Skin of body (tissue), 2 donors: ENCODE measurements around the gene LEF1. TPM values are rescaled to one million over a fixed set of nuclear protein-coding genes. Genes with fewer than 3 reads are reported as not detected.

Source experiments
- DNase-seq: peaks from one replicate; lab custom pipeline; 2025; lab: John Stamatoyannopoulos, UW
- total RNA-seq: library from RNA; depleted of rRNA; stranded (reverse); fragments of >200 nt; gene quantifications from one replicate; pipeline ENCODE4 v1.2.3, GENCODE V29; 2014

The LEF1 gene
- total RNA-seq, 1 donor from 2014 or later = 38.1 TPM

DNA sequence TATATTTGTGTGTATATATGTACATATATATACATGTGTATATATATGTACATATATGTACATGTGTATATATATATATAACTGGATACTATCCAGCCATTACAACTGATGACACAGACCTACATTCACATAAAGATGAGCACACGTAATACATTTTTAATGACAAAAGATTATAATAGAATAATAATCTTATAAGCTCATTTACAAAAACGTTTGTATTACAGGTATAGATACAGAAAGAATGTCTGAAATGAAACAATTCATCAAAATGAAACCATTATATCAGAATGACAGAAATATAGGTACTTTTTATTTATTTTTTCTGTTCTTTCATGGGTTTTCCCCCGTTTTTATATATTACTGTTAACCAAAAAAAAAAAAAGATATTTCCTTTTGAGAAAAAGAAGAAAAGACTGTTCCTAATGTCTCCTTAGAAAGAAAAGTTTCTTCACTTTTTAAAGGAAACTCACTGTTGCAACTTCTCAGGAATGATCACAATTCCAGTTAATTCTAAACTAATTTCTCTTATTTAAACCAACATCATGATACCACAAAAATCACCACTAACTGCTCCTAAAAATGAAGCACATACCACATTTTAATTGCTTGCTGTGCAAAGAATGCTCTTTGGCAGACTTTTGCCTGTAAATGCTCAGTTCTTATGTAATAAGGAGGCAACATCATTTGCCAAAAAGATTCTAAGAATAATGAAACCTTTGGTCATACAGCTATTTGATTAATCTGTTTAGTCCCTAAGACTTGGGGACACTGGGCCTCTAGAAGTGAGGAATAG is 18.9 kb downstream of the LEF1 start:
- peak; percentile 18 for DNase-seq

DNA sequence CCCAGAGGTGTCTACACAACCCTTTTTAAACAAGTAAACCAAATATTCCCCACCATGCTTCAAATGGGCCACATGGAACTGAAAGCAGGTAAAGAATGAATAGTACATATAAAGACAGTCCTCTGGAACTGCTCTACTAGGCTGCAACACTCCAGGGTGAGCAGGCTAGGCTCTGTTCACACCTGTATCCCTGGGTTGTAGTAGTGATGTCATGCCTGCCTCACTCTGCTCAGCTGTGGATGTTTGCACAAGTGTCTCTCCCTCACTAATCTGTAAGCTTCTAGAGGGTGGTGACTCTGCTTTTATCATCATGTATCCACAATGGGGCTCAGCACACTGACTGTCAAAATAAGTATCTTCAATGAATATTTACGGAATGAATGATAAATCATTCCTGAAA is 20.4 kb downstream of the LEF1 start:
- DNase-seq = no peak

DNA sequence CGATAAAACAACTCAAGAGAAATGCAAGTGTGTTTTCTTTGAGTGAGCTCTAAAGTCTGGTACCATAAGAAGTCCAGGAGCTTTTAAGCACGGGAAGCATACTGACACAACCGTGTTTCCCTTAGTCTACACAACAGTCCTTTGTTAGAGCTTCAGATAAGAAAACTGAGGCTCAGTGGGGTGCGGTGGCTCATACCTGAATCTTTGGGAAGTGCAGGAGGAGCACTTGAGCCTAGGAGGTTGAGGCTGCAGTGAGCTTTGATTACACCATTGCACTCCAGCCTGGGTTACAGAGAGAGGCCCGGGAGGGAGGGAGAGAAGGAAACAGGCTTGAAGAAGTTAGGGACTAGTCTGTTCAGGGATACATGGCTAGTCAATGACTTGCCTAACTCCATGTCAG is 21.9 kb downstream of the LEF1 start:
- DNase-seq = no peak

DNA sequence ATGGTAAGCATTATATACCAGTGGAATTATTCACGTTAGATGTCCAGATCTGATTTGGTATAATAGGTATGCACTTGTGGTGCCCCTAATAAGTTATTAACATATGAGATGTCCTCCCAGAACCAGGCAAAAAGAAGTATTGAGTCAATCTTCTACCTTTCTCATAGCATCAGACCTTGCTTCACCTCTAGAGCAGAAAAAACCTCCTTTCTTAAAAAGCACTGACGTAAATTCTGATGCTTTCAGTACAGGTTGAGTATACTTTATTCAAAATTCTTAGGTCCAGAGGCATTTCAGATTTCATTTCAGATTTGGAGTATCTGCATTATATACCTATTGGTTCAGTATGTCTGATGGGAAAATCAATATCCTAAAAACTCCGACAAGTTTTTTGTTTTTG is 22.4 kb downstream of the LEF1 start:
- no peak for DNase-seq

DNA sequence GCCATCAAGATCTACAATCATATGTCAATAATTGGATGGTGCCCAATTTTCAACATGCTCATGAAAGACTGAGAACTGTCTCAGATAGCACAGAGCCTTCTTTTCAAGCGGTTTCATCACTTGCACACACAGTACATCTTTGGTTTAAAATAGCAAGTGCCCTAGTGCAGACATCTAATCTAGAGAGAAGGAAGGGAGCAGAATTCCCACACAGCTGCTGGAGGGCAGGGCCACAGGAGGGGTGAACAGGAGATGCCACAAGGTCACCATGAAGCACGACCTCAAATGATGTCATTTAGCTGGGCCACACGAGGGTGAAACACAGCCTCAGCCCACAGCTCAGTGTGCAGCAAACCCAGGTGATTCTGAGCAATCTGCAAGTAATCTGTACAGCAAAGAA is 24.3 kb downstream of the LEF1 start:
- DNase-seq = no peak

DNA sequence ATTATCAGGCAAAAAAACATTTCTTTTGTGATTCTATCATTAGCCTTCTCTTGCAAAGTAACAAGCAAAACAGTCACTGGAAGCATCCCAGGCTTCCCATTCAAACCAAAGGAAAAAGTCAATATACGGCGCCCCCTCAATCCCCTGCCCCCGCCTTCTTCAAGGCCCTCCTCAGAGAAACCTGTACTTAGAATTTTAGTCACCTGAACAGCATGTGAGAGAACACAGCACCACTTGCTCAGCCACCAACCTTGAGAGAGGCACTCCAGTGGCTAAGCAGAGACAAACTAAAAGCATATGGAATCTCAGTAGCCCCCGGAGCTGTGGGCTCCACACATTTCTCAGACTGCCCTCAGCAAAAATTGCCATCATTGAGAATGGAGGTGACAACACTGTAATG is 25.2 kb downstream of the LEF1 start:
- no peak for DNase-seq

DNA sequence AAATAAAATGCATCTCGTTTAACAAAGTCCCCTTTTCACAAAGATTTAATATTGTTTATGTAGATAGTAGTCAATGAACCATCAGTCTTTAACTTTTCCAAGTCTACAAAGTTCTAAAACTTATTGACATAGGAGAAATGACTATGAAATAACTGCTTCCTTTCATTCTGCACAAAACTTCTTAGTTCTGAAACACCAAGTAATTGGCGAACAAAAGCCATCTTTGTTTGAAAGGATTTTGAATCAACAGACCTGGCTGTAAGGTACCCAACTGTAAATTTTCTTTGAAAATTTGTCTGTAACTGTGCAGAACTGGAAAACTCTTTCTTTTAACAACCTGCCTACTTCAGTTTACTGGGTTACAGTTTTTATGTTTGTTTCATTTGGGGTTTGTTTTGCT is 25.9 kb downstream of the LEF1 start:
- no peak for DNase-seq

DNA sequence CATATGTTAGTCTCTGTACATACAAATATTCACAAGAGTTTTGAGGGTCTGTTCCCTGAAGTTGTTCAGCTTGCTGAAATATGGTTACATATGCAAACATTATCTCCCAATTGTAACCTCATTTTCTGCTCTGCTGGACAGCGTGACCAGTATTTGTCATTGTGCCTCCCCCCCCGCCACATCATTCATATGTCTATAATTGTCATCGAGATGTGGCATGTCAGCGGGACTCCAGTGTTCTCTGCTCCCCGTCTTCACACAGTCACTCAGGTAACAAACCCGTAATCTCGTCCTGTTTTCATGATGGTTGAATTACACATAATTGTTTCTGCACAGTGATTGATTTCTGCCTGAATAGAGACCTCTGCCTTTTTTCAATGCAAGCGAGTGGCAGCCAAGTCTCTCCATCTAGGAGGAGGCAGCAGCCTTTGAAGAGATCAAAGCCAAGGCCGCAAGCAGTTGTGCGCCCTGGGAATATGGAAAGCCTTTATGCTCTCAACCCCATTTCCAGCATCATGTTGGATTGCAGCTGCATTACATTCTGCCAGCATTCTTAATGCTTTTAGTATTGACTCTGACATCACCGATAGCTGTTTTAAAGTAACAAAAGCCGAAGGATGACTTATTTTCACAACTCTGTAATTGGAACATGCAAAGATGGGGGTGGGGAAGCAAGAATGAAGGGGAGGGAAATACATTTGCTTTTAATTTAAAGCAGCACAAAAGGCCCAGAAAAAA is 27.4 kb downstream of the LEF1 start:
- peak; percentile 94 for DNase-seq

DNA sequence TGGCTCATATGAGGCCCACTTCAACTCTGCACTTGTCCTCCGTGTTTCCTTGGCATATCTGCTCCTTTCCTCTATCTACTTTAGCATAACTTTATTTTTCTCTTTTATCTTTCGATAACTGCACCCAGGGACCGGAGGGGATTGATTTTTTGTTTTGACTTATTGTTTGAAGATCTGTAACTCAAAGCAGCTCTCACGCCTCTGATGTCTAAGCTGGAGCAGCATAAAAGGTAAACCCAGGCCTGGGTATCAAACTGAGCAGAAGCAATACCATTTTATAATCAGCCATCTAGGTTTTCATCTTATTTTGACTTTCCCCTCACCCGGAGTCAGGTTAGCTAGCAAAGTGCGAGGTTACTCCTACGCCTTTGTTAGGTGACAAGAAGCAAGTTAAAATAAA is 28.4 kb downstream of the LEF1 start:
- no peak for DNase-seq

DNA sequence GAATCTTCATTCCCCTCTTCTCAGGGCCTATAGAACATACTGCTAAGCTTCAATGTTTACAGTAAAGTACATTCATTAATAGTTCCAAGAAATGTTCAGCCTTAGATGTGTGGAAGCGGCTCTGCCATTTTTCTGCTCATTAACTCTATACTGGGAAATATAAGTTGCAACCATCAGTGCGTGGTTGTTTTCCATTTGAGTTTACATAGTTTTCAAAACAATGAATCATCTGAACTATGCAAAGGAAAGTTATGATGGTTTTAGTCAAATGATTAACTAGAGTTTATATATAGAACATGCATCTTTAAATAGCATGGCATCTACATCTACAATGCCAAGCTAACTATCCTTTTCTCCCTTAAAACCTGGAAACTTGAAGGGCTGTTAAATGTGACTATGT is 29.6 kb downstream of the LEF1 start:
- no peak for DNase-seq

DNA sequence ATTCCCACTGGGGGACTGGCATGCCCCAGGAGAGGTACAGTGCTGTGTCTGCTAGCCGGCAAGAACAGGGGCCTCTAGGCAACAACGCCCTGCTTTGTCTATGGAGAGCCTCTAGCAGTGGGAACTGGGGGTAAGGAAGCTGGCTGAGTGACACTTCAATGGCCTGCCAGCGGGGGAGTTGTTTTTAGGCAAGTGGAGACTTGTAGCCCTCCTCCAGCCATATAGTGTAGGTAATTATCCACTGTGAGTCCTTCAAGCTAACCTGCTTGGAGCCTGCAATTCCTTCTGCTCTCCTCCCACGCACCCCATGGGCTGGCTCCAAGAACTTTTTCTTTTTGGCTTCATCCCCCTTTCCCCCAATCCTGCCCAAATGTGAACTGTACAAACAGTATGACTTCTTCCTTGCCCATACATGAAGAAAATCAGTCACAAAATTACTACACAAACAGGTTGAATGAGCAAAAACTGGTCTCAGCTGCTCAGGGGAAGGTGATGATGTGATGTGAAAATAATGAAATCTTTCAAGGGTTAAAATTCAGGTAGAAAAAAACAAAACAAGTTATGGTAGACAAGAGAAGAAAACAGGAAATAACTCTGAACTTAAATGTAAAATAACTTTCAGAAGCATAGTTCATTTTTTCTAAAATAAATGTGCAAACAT is 33.1 kb downstream of the LEF1 start:
- DNase-seq = no peak

DNA sequence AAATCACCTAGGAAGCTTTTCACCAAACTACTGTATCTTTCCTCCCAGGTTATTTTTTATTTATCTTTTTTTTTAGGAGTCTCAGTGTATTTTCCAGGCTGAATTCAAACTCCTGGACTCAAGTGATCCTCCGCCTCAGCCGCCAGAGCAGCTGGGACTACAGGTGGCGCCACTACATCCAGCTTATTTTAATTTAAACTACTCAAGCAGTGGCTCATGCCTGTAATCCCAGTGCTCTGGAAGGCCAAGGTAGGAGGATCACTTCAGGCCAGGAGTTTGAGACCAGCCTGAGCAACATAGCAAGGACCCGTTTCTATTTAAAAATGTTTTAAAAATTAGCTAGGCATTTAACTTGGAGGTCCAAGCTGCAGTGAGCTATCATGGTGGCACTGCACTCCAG is 37.8 kb downstream of the LEF1 start:
- no peak for DNase-seq

DNA sequence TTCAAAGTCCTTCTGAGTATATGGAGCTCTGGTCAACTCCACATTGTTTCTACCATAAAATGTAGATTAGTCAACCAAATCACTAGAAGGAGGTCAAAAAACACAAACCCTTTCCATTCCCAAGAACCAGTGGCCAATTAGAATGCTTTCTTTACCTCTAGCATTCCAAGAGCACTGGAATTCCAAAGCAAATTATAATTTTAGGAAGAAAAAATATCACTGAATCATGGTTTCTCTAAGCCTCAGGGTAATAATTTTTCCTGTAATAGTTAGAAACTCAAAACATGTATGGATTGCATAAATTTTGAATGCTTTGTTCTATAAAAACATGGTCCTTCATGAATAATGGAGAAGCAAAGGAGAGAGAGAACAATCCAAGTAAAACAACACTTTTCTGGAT is 39.5 kb downstream of the LEF1 start:
- no peak for DNase-seq

DNA sequence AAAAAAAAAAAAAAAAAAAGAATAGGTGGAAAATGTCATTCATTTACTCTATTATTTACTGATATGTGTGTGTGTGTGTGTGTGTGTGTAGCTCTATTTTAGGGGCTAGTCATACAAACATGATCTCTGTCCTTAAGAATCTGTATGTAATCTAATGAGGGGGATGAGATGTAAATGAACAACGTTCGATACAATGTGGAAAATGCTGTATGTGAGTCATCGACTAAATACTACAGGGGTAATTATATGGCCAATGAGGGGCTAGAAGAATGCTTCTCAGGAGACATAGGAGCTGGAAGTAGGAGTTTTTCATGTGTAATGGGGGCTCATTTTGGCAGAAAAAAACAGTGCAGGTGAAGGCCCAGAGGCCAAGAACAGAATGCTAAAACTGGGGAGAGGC is 41.9 kb downstream of the LEF1 start:
- DNase-seq = no peak

DNA sequence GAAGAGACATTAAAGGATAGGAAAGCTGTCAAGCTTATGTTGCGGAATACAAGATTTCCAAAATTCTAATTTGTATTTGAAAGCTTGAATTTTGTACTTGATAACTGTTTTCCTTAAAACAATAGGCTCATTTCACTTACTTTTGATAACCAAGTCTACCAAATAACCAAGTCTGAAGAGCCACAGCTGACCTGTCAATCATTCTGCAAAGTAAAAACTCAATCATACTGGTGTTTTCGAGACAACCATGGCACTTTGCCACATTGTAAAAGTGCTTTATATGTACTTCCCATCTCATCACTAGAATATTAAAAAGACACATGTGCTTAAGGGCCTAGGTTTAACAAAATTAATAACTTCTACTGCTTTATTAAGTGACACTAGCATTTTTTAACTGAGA is 47.9 kb downstream of the LEF1 start:
- no peak for DNase-seq

DNA sequence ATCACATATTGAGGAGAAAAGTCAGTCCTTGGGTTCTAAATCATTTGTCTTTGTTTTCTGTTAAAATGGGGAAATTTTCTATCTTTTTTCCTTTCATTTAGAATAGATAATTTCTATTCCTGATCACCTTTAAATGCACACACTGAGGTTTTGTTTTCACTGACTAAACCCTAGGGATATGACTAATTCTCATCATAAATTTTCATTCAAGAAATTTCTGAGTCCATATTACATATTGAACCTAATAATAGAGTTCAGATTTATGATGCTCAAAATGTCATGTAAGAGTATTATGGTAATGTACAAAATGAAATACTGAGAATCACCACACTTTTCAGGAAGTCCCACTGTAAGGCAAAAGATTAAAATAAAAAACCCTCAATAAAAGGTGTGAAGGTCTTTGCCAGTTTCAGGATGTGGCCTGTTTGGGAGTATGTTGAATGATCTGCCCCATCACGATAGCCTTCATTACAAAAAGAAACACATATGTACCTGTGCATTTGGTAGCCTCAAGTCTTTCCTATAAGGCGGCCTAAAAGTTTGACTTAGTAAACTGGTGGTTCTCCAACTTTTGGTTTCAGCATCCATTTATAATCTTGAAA is 49.4 kb downstream of the LEF1 start:
- no peak for DNase-seq

DNA sequence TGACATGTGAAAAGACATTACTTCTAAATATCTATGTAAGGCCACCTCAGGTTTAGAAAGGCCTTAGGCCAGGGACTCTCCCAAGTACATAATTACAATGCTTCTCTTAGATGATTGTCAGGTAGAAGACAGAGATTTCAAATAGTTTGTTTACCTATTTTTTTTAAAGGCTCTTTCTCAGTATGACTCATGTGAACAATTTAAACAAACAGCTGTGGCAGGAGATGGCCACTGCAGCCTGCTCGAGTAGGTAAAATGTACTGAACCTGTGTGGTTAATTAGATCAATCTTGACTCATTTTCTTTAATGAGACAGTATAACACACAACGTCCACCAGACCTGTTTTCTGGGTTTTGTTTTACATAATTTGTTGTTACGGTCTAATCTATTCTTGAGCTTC is 50.2 kb downstream of the LEF1 start:
- DNase-seq = no peak

DNA sequence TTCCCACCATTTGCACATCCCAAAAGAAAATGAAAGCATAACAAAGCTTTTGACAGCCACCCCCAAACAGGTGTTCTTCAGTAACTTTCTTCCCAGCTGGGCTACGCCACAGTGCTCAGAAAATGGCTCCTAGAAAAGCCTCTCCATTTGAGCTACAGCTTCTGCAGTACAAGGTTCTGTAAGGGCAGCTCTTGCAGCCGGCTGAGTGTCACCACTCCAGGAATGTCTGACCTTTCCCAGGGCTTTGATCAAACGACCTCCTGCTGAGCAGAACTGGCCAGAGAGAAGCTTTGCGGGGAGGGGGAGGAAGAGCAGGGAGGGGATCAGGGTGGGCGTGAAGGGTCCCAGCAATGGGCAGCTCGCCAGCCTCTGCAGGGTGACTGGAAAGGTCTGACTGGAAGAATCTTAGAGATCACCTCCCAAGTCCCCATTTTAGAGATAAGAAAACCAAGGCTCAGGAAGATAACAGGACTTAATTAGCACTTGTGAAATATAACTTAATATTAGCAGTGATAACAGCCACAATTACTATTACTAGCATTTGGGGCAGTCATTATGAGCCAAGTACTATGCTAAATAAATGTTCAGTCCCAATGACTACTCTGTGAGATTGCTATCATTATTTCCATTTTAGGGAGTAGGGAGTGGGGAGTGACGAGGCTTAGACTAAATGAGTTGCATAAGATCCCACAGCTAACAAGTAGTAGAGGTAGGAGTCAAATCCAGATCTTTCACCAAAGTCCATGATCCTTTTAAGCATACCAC is 51.1 kb downstream of the LEF1 start:
- no peak for DNase-seq

DNA sequence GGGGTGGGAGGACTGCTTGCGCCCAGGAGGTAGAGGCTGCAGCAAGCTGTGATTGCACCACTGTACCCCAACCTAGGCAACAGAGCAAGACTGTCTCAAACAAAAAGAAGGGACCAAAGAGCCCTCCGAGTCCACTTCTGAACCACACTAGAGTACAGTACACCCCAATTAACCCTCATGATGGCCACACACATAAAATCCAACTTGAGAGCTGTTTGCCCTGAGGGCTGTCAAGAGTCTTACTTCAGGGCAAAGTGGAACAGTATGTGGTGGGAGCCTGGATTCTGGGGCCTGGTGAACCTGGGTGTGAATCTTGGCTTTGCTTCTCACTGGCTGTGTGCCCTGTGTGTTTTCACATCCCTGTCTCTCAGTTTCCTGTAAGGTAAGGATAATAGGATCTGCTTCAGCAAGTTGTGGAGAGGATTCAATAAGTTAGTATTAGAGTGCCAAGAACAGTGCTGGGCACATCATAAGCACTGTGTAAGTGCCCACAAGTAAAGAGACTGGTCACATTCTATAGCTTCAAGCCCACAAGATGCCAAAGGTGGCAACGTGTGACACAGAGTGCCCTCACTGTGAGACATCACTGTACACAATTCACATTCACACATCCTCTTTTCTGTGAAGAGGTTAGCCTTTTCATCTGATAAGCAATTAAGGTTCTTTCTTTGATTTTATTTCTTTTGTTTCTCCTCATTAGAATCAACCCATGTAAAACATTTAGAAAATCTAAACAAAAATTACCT is 52.1 kb downstream of the LEF1 start:
- DNase-seq = no peak

DNA sequence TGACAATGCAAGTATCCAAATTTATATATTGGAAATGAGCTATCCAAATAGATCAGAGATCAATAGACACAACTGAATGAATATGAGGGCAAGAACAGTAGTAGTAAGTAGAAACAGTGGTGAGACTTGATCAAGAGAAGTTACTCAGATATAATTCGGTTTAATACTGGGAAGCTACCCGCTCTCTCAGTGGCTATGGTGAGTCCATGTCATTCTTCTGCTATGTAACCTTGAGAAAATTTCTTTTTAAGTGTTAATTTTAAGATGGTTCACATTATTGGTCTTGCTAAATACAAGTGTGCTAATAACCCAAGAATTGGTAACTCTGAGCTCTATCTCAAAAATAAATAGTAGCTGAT is 53.6 kb downstream of the LEF1 start:
- no peak for DNase-seq

DNA sequence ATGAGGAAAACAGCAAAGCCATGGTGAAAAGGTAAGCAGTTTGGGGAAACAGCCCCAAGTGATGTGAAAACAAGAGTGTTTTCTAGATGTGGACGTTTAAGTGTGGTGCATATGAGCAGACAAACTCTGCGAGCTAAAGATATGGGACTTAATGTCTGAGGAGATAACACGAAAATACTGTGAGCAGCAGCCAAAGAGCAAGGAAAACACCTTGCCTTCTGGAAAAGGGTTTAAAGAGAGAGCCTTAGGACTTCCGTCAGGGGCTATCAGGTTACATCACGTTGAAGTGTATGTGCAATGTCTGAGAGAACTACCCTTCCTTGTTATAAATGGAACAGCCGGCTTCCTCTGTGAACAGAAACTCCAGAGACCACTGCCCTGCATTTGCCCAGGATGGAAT is 54.2 kb downstream of the LEF1 start:
- DNase-seq = no peak
